ENCODE results near the gene SLC30A1.

GRCh38 chr1:211543025-211543424, 35.9 kb downstream of the SLC30A1 start:
- TF ChIP-seq CTCF (IDR thresholded peaks at IDR 0.05 in 4 of 5, conservative IDR thresholded peaks at IDR 0.05 in 1 of 5) (no peak), POLR2A (IDR thresholded peaks at IDR 0.05) (no peak)
